ENCODE data around the gene BLOC1S4.

BLOC1S4 gene

DNA sequence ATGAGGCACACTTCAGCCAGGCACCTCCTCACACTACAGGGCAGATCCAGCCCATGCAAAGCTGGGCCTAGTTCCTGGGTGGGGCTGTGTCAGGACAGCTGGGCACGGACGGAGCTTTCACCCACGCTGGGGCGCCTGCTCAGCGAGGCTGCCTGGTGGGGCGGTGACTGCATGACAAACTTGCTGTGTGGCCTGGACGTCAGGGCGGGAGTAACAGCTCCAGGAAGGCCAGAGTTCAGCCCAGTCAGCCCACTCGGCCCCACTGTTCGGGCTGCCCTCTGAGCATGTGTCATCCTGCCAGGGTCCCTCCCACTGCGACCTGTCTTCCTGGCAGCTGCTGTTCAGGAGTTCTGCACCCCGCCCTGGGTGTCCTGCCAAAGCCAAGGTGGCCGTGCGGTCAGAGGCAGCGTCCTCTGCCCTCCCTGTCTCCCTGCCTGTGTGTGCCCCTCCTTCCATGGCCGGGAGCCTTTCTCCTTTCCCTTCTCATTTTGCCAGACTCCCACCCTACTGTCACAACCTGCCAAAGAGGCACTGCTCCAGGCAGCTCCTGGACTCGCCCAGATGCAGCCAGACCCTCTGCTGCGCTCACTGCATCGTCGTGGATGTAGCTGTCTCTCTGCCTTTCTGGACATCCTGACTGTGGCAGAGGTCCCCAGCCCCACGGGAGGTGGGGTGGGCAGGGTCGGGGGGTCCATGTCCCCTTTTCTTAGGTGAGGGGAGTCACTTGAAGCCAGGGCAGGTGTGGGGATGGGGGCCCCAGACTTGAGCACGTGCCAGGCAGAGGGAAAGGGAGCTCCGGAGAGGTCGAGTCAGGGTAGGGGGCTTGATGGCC lies 33.6 kb downstream of the BLOC1S4 start:
- H3K4me3 ChIP-seq (ENCODE audit: control insufficient read depth, low read depth, low read length): no peak overlapping the region
- DNase-seq (ENCODE audit: low read depth): no peak
- TF ChIP-seq, protein P1, sequence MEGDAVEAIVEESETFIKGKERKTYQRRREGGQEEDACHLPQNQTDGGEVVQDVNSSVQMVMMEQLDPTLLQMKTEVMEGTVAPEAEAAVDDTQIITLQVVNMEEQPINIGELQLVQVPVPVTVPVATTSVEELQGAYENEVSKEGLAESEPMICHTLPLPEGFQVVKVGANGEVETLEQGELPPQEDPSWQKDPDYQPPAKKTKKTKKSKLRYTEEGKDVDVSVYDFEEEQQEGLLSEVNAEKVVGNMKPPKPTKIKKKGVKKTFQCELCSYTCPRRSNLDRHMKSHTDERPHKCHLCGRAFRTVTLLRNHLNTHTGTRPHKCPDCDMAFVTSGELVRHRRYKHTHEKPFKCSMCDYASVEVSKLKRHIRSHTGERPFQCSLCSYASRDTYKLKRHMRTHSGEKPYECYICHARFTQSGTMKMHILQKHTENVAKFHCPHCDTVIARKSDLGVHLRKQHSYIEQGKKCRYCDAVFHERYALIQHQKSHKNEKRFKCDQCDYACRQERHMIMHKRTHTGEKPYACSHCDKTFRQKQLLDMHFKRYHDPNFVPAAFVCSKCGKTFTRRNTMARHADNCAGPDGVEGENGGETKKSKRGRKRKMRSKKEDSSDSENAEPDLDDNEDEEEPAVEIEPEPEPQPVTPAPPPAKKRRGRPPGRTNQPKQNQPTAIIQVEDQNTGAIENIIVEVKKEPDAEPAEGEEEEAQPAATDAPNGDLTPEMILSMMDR (IDR thresholded peaks at IDR 0.05; ENCODE audit: control insufficient read depth, insufficient read depth, low read depth, low read length, missing control alignments): no peak

- no peak overlapping the region for H3K4me3 ChIP-seq (ENCODE audit: control insufficient read depth, low read depth, low read length)
- TF ChIP-seq, protein P1 (IDR thresholded peaks at IDR 0.05; ENCODE audit: control insufficient read depth, insufficient read depth, low read depth, low read length, missing control alignments): no peak
- DNase-seq (ENCODE audit: low read depth): no peak
Observed at GRCh38 chr4:6750286-6751221, 34.6 kb downstream of the BLOC1S4 start.

- TF ChIP-seq, protein P1 (IDR thresholded peaks at IDR 0.05; ENCODE audit: control insufficient read depth, insufficient read depth, low read depth, low read length, missing control alignments): no peak
- H3K4me3 ChIP-seq (ENCODE audit: control insufficient read depth, low read depth, low read length): no peak overlapping the region
- no peak for DNase-seq (ENCODE audit: low read depth)
Observed at GRCh38 chr4:6751611-6752485, 35.9 kb downstream of the BLOC1S4 start.

GRCh38 chr4:6752486-6752829 lies 36.5 kb downstream of the BLOC1S4 start:
- TF ChIP-seq, protein P1 (IDR thresholded peaks at IDR 0.05; ENCODE audit: control insufficient read depth, insufficient read depth, low read depth, low read length, missing control alignments): no peak
- no peak overlapping the region for H3K4me3 ChIP-seq (ENCODE audit: control insufficient read depth, low read depth, low read length)
- DNase-seq (ENCODE audit: low read depth): no peak

DNA sequence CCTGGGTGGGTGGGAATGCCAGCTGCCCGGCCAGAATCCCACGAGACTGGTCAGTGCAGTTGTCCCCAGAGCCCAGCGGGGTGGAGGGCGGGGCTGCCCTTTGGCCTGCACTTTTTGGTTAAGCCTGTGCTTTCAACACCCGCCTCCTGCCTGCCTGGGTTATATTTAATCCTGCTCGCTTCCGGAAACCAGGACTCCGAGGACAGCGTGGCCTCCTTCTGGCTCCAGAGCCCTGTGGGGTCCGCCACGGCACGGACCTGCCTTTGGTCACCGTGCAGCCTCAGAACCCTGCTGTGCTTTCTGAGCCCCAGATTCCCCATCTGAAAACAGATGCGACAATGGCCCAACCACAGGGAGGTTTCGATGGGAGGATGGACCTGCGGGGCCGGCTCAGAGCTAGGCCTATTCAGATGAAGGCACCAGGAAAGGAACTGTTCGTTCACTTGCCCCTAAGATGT lies 37.2 kb downstream of the BLOC1S4 start:
- H3K4me3 ChIP-seq (ENCODE audit: control insufficient read depth, low read depth, low read length): no peak overlapping the region
- TF ChIP-seq, protein P1 (IDR thresholded peaks at IDR 0.05; ENCODE audit: control insufficient read depth, insufficient read depth, low read depth, low read length, missing control alignments): no peak
- DNase-seq (ENCODE audit: low read depth): no peak

- H3K4me3 ChIP-seq (ENCODE audit: control insufficient read depth, low read depth, low read length): no peak overlapping the region
- TF ChIP-seq, protein P1 (IDR thresholded peaks at IDR 0.05; ENCODE audit: control insufficient read depth, insufficient read depth, low read depth, low read length, missing control alignments): no peak
- no peak for DNase-seq (ENCODE audit: low read depth)
Observed at GRCh38 chr4:6753891-6754290, 37.9 kb downstream of the BLOC1S4 start.
